Middle frontal gyrus (tissue), 1 donor: Measurements from ENCODE around the gene RAB24.
"Not testable (repeated sequence)": the region's sequence is repeated elsewhere in the genome, so short reads cannot be mapped to it uniquely, and the experiment has no call there.

Experiments used
- DNase-seq: peaks from one replicate; pipeline ENCODE4 v3.0.0-alpha.2; 2015; ENCODE audit warnings: low spot score; ENCODE audit errors: extremely low spot score

Gene RAB24

GRCh38 chr5:177303121-177303924 is at the start of gene RAB24, which contains the start of gene PRELID1:
Gene RAB24, minus strand, starts transcription at chr5:177303719. Its CDS starts 431 bp downstream, at chr5:177303288.
Gene PRELID1, plus strand, starts transcription at chr5:177303799. Its CDS starts 187 bp downstream, at chr5:177303986.
- peak; percentile 80 for DNase-seq

GRCh38 chr5:177353093-177353492 is 49.6 kb upstream of the RAB24 start:
- DNase-seq: no peak

GRCh38 chr5:177351392-177352329 is 48.1 kb upstream of the RAB24 start, which contains the start of gene LMAN2:
Gene LMAN2, minus strand, starts transcription at chr5:177351668. Its CDS starts 21 bp downstream, at chr5:177351647.
- peak; percentile 93 for DNase-seq

GRCh38 chr5:177350776-177351391 is 47.4 kb upstream of the RAB24 start:
- DNase-seq: no peak

GRCh38 chr5:177349762-177350161 is 46.2 kb upstream of the RAB24 start:
- no peak for DNase-seq

GRCh38 chr5:177349362-177349647 is 45.8 kb upstream of the RAB24 start:
- DNase-seq: no peak

- DNase-seq: no peak
Measured at GRCh38 chr5:177347699-177348098, 44.2 kb upstream of the RAB24 start.

GRCh38 chr5:177346820-177347219 is 43.3 kb upstream of the RAB24 start:
- no peak for DNase-seq

- no peak for DNase-seq
Measured at GRCh38 chr5:177344891-177345290, 41.4 kb upstream of the RAB24 start.

- no peak for DNase-seq
Measured at GRCh38 chr5:177343777-177344176, 40.3 kb upstream of the RAB24 start.

- not testable (repeated sequence) for DNase-seq
Measured at GRCh38 chr5:177343000-177343399, 39.5 kb upstream of the RAB24 start.

- DNase-seq: no peak
Measured at GRCh38 chr5:177339107-177339638, 35.7 kb upstream of the RAB24 start.

GRCh38 chr5:177338251-177339106 is 35.0 kb upstream of the RAB24 start:
- DNase-seq: no peak

GRCh38 chr5:177336603-177337494 is 33.3 kb upstream of the RAB24 start:
- DNase-seq: no peak

- no peak for DNase-seq
Measured at GRCh38 chr5:177336112-177336511, 32.6 kb upstream of the RAB24 start.

GRCh38 chr5:177335701-177336065 is 32.2 kb upstream of the RAB24 start:
- DNase-seq: no peak

- DNase-seq: no peak
Measured at GRCh38 chr5:177334781-177335700, 31.5 kb upstream of the RAB24 start.

- no peak for DNase-seq
Measured at GRCh38 chr5:177334155-177334551, 30.6 kb upstream of the RAB24 start.
